Activated CD4-positive, alpha-beta T cell treated with anti-CD3 and anti-CD28 coated beads, Interleukin-2, amount 50 U/mL, for 24 hours (primary cell): Measurements from ENCODE around the gene STX18.

ENCODE experiments used
- DNase-seq, 2 donors: peaks; one replicate each; pipeline ENCODE4 v3.0.0-alpha.2; 2020; ENCODE audit warnings: low read depth in 1 of 2, low spot score in 1 of 2

The STX18 gene

DNA sequence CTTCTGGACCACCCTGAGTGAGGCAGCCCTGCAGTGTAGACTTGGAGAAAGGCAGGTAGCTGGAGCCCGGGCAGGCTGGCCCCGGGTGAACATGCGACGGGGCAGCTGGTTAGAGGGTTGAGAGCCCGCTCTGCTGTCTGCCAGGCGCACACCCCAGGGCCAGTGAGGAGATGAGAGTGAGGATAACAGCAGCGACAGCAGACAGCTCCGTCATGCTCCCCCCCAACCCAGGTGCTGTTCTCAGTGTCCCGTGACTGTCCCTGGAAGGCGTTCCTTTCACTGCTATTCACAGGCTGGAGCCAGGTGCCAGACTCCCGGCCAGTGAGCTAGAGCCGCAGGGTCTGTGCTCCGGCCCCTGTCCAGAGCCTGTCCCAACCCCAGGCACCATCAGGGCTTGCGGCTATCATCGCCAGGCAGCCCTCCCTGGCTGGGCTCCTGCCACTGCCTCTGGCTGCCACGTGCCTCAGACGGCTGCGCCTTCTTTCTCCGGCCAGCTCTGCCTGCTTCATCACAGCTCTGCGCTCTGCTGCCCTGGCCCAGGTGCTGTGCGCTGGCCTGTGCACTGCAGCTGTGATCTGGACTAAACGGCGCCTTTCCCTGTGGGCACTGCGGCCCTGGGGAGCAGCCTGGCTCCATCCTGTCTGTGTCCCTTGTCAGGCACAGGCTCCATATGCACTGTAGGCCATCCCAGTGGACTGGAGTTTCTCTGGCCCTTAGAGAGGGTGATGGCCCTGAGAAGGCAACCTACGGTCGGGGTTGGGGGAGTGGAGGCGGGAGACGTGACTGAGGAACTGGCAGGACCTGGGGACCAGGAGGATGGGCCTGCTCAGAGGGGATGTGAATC lies 135.2 kb downstream of the STX18 start:
- DNase-seq: no peak

DNA sequence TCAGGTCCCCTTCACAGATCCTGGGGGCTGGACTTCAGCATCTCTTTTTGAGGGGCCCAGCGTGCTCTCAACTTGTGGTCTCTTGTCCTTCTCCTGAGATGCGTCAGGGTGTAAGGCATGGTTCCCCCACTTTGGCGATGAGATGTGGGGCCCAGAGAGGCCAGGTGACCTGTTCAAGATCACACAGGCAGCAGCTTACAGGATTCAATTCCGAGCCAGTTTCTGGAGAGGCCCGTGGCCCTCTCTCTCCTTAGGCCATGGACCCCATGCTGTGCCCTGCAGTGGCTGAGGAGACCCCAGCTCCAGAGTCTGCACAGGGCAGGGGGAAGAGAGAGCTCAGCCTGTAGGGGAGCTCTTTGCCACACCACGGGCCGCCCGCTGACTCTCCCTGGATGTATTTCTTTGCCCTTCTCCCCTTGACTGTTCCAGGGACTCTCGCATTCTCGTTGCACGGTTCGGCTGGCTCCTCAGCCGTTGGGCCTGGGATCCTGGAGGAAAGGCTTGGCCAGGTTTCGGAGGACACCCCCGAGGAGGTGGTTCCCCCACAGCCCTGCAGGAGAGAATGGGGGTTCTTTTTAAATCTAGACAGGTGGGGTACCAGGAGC lies 136.4 kb downstream of the STX18 start:
- no peak for DNase-seq

DNA sequence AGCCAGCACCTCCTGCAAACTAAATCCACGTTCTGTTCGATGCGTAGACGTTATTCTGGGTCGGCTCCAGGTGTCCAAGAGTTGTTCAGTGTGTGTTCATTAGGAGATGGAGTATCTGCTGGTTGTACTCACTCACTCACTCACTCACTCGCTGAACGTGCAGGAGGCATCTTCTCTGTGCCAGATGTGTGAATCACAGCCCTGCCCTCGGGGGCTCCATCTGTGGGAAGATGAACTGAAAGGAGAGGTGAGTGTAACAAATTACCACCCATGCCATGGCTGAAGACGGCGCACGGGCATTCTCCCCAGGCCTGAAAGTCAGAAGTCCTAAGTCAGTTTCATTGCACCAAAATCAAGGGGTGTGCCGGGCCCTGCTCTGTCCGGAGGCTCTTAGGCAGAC lies 138.9 kb downstream of the STX18 start:
- DNase-seq: no peak

DNA sequence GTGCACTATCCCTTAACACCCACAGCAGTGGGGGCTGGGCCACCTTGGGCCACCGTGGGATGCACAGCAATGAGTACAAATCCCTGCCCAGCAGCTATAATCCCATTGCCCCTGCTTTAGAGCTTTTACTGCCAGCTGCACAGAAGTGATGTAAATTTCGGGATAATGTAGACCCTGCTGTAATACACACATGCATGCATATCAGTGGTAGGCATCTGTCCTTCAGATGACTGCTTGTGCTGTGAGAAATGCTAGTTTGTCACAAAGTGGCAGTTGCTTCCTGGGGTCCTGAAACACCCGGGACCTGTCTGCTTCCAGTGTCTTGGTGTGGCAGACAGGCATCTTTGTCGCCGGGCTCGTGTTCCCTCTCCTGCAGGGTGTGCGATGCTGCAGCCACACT lies 140.8 kb downstream of the STX18 start:
- no peak for DNase-seq

DNA sequence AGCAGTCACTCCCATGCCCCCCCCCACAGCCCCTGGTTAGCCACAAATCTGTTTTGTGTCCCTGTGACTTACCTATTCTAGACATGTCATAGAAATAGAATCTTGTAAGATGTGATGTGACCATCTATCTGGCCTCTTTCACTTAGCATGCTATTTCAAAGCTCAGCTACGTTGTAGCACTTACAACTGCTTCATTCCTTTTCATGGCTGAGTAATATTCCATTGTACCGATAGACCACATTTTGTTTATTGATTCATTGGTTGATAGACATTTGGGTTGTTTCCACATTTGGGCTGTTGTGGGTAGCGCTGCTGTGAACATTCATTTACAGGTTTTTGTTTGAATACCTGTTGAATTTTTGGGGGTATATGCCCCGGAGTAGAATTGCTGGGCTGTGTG lies 143.4 kb downstream of the STX18 start:
- no peak for DNase-seq

DNA sequence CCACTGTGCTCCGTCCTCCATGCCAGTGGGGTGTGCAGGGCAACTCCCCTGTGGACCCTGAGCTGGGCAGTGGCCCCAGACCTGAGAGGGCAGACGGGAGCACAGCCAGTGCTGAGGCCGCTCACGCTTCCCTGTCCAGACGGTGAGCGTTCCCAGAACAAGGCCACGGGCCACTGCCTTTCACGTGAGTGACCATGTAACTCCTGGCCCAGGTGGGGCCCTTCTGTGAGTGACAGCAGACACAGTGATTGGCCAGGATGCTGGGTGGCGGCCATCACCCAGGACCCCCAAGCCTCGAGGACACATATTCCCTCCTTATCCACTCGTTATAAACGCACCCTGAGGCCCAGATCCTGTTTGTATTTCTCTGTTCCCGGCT lies 144.4 kb downstream of the STX18 start:
- no peak for DNase-seq

DNA sequence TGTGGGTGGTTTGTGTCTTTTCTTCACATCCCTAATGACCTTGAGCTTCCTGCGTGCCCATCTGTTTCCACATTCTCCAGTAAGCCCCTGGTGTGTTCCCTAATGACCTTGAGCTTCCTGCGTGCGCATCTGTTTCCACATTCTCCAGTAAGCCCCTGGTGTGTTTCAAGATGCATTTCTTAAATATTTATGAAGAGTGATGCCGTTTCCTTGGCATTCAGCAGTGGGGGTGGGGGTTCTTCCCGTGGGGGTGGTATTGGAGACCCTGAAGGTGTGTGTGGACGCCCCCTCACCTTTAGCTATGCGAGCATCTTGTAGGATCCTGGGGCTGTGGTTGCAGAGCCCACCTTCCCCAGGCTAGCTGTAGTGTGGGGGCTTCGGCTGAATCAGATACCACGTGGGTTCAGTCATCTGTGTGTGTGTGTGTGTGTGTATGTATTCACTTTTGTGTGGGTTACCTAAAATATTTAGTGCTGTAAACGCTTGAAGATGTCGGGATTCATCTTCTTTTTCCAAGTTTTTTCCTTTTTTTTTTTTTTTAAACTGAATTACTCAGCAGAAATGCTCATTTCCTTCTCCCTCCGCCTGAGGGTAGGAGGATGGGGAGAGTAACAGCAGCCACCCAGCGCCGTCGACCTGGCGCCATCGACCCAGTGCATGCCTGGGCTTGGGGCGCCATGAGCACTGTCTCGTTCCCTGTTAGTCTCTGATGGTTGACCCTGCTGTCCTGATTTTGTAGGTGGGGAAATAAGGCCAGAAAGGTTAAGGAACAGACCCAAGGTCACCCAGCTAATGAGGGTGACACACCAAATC lies 145.0 kb downstream of the STX18 start:
- DNase-seq: no peak

DNA sequence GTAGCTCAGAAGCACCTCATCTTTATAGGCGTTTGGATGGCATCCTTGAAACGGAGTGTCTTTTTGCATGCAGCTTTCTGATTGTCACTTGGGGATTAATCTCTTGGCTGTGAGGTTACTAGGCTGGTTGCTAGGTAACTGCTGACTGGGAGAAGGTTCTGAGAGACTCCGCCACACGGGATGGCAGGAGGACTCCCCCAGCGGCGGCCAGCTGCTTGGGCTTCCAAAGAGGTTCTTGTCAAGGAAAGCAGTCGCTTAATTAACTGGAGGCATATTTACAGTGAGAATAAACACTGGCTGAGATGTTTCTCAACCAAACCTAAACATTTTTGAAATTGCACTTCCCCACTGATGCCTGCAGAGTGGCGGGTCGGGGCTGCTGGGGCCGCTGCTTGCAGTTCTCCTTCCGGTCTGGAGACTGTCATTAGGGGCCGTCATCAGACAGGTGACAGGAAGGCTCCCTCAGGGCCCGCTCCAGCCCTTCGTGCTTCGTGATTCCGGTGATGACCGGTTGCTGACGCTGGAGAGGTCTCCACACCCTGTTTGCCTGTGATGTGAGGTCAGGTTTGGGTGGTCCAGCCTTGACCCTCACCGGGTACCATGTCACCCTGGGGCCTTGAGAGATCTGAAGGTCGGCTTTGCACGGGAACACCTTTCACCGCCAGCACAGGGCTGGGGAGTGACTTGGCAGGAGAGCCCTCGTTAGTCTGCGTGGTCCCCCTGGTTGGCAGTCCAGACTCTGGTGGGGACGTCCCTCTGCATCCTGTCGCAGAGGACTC lies 145.8 kb downstream of the STX18 start:
- DNase-seq: no peak

DNA sequence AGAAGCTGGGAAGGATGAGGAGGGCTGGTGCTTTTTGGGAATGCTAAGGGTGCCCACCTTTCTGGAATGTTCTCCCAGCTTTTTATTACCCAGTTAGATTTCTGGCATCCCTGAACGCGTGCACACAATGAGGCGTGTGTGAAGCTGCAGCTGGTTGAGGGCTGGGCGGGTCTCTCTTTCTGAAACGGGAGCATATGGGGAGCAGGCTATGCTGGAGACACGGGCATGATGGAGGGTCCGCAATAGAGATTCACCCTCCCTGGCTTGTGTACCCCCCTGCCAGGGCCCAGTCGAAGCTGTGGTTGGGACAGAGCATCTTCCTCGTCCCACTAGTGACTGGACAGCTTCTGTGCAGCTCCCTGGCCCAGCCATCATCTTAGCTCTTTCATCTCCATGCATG lies 146.5 kb downstream of the STX18 start:
- no peak for DNase-seq

DNA sequence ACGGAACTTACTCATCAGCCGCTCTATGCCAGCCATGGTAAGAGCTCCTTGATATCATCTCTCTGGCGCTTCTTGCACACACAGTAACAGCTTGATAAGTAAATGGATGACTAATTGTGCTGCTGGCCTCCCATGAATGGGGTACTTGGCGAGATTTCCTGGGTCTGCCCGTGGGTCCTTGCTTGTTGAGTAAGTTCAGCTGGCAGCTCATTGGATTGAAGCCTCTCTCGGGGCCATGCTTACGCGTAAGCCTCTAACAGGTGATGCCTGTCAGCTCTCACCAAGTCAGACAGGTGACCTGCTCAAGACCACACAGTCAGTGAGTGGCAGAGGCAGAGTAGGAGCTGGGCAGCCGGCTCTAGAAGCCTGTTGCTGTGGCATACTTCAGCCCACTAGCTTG lies 147.2 kb downstream of the STX18 start:
- no peak for DNase-seq

DNA sequence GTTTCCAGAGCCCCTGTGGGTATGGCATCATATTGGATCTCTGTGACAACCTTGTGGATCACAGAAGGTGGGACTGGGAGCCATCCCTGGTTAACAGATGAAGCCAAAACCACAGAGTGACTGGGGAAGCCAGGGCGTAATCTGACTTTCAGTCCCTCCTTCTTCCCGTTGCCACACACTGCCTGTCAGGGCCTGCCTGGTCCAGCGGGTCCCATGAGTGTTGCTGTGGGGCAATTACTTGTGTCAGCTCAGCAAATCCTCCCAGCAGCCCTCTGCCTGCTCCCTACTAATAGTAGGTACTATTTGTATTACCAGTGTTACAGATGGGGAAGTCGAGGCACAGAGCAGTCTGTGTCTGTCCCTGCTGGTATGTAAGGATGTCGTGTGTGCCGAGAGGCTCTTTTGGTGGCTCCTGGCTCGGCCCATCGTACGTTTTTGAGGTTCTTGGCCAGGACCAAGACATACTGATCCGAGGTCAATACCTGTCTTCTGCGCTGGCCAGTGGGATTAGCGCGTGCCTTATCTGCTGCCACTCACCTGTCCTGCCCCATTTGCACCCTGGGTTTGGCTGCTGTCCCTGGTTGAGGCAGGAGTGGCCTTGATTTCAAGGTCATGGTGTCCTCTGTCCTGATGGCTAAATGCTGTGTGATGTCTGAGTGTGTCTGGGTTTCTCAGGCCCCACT lies 149.2 kb downstream of the STX18 start:
- DNase-seq: no peak

DNA sequence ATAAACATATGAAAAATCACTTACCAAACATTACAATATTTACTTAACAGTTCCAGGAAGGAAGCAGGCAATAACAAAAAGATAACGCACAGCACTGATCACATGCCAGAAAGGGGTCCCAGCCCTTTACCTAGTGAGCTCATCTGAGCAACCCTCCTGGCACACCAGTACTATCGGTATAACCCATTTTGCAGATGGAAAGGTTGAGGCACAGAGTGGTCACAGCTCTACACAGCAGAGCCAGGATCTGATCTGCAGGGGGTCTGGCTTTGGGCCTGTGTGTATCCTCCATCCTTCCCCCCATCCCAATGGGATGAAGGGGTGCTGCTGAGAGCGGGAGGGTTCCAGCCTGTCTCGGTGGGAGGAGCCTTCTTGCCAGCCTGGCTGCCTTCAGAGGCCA lies 150.0 kb downstream of the STX18 start:
- no peak for DNase-seq

DNA sequence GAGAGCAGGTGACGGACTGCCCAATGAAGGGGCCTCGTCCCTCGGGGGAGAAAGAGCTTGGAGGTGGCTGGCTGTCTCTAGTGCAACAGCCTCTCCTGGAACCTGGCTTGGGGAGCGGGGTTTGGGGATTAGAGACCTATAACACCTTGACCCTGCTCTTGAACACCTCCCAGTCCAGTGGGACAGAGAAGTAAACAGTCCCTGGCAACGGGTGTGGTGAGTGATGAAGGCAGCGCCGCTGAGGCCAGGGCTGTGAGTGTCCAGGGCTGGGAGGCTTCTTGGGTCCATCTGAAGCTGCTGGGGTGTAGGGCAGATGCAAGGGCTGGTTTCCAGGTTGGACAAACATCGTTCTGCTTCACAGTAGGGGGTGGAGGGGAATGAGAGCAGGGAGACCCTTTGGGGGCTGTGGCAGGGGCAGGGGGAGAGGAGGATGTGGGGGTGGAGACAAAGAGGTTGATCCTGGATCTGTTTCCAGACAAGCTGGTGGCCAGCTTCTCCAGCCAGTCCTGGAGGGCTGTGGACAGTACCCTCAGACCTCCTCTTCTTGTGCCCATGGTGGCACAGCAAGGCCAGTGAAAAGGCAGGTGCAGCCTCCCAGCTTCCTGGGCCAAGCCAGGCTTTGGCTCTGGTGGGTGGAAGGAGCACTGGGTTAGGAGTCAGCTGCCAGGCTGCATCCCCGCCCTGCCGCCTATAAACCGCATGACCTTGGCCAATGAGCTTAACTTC lies 151.2 kb downstream of the STX18 start:
- DNase-seq: no peak

DNA sequence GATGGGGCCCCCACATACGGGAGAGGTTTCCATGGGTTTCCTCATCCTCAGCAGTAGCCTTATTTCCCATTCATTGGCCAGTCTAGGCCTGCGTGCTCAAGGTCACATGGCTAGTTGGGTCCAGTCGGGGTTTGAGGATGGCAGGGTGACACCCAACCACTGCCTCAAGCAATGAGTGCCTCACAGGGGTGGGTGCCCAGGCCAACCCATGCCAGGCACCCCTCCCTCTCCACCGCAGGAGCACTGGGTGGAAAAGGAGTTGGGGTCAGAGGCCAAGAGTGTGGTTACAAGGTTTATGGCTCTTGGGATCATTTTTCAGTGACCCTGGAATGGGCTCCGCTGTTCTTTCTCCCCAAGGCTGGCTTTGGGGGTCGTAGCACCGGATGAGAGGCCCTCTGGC lies 151.8 kb downstream of the STX18 start:
- DNase-seq: no peak

DNA sequence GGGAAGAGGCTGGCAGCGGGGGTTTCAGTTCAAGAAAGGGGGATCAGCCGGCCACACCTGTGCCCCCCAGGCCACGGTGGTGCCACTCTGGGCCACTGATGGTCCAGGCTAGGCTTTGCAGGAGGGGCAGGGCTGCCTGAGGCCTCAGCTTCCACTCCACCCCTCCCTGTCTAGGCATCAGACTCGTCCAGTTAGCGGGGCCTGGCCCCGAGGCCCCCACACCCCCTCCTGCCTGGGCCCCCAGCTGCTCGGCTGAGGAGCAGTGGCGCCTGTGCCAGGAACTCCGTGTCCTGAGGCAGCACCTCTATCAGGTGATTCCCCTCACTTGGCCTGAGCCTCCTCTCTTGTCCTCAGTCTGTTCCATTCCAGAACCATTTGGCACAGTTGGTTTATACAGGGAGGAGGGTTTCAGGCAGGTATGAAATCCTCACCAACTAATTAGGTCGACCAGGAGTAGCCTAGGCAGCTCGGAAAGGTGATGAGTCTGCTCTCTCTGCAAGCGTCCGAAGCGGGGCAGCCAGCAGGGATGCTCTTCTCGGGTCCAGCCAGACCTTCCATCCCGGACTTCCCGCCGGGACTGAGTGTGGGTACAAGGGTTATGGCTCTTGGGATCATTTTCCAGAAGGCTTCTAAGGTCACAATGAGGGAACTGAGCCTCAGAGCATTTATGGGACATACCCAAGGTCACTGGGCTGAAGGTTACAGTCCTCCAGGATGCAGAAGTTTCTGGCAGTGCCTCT lies 152.8 kb downstream of the STX18 start:
- no peak for DNase-seq

DNA sequence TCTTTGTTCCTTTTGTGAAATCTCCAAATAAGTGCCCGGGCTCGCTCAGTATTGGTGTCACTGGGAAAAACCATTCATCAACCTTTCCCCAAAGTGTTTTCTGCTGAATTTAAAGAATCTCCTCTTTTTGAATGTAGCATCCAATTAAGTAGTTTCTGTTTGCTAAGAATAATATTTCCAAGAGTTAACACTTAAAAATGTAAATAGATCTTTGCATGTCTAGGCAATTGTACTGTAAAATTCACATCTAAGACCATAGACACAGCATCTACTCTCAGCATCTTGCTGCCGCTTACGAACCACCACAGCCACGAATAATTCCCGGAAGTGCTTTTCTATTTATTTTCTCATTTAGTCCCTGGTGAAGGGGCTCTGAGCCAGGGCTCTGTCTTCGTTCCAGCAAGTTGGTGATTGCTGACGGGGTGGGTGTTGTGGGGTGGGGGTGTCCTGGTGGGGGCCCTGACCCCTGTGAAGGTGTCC lies 153.5 kb downstream of the STX18 start:
- no peak for DNase-seq

DNA sequence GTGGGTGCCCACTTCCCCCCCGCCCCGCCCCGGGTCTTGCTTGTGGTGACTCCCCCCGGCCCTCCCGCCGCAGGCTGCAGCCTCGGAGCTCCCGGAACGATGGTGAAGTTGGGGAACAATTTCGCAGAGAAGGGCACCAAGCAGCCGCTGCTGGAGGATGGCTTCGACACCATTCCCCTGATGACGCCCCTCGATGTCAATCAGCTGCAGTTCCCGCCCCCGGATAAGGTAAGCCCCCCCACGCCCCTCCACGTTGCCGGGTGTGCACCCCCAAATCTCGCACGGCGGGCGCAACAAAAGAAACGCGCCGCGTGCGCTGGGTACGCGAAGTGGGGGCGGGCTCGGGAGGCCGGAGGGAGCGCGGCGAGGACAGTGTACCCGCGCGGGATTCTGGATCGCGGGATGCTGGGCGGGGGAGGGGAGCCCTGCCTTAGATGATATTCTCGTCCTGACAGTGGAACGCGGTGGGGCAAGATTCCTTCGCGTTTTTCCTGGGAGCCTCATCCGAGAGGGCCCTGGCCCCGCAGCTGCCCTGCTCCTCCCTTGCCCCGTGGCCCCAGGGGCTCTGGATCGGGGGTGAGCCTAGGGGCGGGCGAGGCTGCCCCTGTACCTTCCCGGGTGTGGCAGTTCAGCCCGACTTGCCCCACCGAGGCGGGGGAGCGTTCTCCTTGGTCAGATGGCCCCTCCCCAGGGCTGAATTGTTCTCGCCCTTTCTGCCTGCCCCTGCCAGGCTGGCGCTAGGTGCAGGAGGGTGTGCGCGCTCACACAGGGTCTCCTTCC lies 154.1 kb downstream of the STX18 start:
- DNase-seq: no peak

DNA sequence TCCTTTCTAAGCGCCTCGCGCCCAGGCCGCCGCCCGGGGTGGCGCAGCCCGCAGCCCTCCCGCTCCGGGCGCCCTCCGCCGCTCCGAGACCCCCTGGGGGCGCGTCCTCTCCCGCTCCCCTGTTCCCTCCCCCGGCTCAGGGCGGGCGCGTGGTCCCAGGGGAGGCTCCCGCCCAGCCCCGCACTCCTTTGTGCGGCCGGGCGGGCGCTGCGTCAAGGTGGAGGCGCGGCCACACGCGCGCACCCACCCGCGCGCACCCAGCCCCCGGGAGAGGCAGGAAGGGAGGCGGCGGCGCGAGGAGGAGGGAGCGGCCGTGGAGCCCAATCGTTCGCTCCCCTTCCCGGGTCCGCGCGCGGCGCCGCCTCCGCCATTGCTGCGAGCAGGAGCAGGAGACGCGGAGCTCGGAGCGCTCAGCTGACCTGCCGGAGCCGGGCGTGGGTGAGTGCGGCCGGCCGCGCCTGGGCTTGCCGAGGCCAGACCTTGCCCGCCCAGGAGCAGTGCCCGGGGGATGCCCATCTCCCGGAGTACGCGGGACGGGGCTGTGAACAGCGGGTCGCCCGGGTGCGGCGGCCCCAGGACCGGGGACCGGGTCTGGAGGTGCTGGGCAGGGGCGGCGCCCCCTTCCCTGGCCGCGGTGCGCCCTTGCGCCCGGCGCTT lies 155.0 kb downstream of the STX18 start, which contains the start of gene NSG1:
NSG1 (plus strand) TSS at position 367 of the 657 bp plus-strand sequence. CDS start 528 bp downstream, outside the sequence.
- no peak for DNase-seq
